NCI-H1436 (cell line): ENCODE measurements around the gene LDLRAD3.

ENCODE experiments used
- DNase-seq: peaks from one replicate; lab custom pipeline; 2025; lab: John Stamatoyannopoulos, UW

LDLRAD3 gene

GRCh38 chr11:35927104-35927503, 16.8 kb upstream of the LDLRAD3 start:
- DNase-seq = no peak

- no peak for DNase-seq
Measured at GRCh38 chr11:35927682-35928081, 16.2 kb upstream of the LDLRAD3 start.

- no peak for DNase-seq
Measured at GRCh38 chr11:35928688-35929395, 15.0 kb upstream of the LDLRAD3 start.

- no peak for DNase-seq
Measured at GRCh38 chr11:35930466-35930865, 13.4 kb upstream of the LDLRAD3 start.

GRCh38 chr11:35932121-35932520, 11.7 kb upstream of the LDLRAD3 start:
- DNase-seq = no peak

- DNase-seq = no peak
Measured at GRCh38 chr11:35932681-35933319, 11.1 kb upstream of the LDLRAD3 start.

- no peak for DNase-seq
Measured at GRCh38 chr11:35933320-35933871, 10.5 kb upstream of the LDLRAD3 start.

GRCh38 chr11:35934271-35934670, 9.6 kb upstream of the LDLRAD3 start:
- no peak for DNase-seq

GRCh38 chr11:35934981-35935380, 8.9 kb upstream of the LDLRAD3 start:
- DNase-seq = no peak

- no peak for DNase-seq
Measured at GRCh38 chr11:35935390-35935789, 8.5 kb upstream of the LDLRAD3 start.

GRCh38 chr11:35937111-35937510, 6.8 kb upstream of the LDLRAD3 start:
- DNase-seq = no peak

GRCh38 chr11:35937700-35938099, 6.2 kb upstream of the LDLRAD3 start:
- DNase-seq = no peak

GRCh38 chr11:35938231-35938630, 5.6 kb upstream of the LDLRAD3 start:
- no peak for DNase-seq

- no peak for DNase-seq
Measured at GRCh38 chr11:35943309-35943708, 553 bp upstream of the LDLRAD3 start.

- DNase-seq = no peak
Measured at GRCh38 chr11:35944503-35945136, 758 bp downstream of the LDLRAD3 start.

- no peak for DNase-seq
Measured at GRCh38 chr11:35945137-35945518, 1.3 kb downstream of the LDLRAD3 start.

- no peak for DNase-seq
Measured at GRCh38 chr11:35946766-35947165, 2.9 kb downstream of the LDLRAD3 start.

GRCh38 chr11:35947437-35947836, 3.6 kb downstream of the LDLRAD3 start:
- DNase-seq = no peak

GRCh38 chr11:35949242-35949641, 5.4 kb downstream of the LDLRAD3 start:
- DNase-seq = no peak

GRCh38 chr11:35950082-35950481, 6.2 kb downstream of the LDLRAD3 start:
- DNase-seq = no peak

- DNase-seq = no peak
Measured at GRCh38 chr11:35951680-35952079, 7.8 kb downstream of the LDLRAD3 start.

- no peak for DNase-seq
Measured at GRCh38 chr11:35953081-35953760, 9.4 kb downstream of the LDLRAD3 start.

GRCh38 chr11:35954205-35954604, 10.3 kb downstream of the LDLRAD3 start:
- no peak for DNase-seq
